Kidney (tissue), 14 donors: ENCODE results near the gene RAPGEF5. TPM values are rescaled to one million over a fixed set of nuclear protein-coding genes. Genes with fewer than 3 reads are reported as not detected.

Experiments
- DNase-seq, 5 donors: peaks; one replicate each; pipeline ENCODE4 v3.0.0-alpha.2; 2013 to 2020
- FAIRE-seq: peaks from 2 replicates; lab custom pipeline; 2012; peaks lifted over from hg19 to GRCh38; lab: Jason Lieb, UNC
- H3K27ac ChIP-seq, 2 donors: one replicate each; pipeline ENCODE4 v1.7.0; 2013; ENCODE audit warnings: low read depth in 2 of 2, low read length in 2 of 2, inconsistent platforms in 1 of 2
- H3K27me3 ChIP-seq: one replicate; pipeline ENCODE4 v1.7.1; 2013; ENCODE audit warnings: low read length, inconsistent platforms; ENCODE audit not compliant: control insufficient read depth, insufficient read depth
- H3K36me3 ChIP-seq, 3 donors: one replicate each; pipeline versions ENCODE4 v1.7.0 to v1.7.1; 2013; ENCODE audit warnings: low read length in 3 of 3, control low read depth in 1 of 3, inconsistent platforms in 1 of 3; ENCODE audit not compliant: insufficient read depth in 3 of 3, control insufficient read depth in 2 of 3
- H3K4me1 ChIP-seq, 3 donors: one replicate each; pipeline versions ENCODE4 v1.7.0 to v1.7.1; 2013; ENCODE audit warnings: low read length in 3 of 3, inconsistent platforms in 1 of 3, low read depth in 1 of 3; ENCODE audit not compliant: control insufficient read depth in 2 of 3, insufficient read depth in 2 of 3
- H3K4me3 ChIP-seq, 3 donors: one replicate each; pipeline versions ENCODE4 v1.7.0 to v1.8.1; 2013; ENCODE audit warnings: low read length in 3 of 3, control low read depth in 1 of 3, inconsistent platforms in 1 of 3
- H3K9ac ChIP-seq, 3 donors: one replicate each; pipeline versions ENCODE4 v1.7.0 to v1.7.1; 2013; ENCODE audit warnings: low read length in 3 of 3, control low read depth in 1 of 3, inconsistent platforms in 1 of 3
- H3K9me3 ChIP-seq, 3 donors: one replicate each; pipeline versions ENCODE4 v1.7.0 to v1.7.1; 2013; ENCODE audit warnings: low read length in 3 of 3, control low read depth in 1 of 3, inconsistent platforms in 1 of 3; ENCODE audit not compliant: control insufficient read depth in 2 of 3, insufficient read depth in 1 of 3
- CTCF ChIP-seq: IDR thresholded peaks from 3 replicates; pipeline ENCODE4 v1.5.1; 2012; ENCODE audit warnings: mild to moderate bottlenecking, moderate library complexity, borderline replicate concordance; ENCODE audit not compliant: insufficient read depth; ENCODE audit errors: extremely low read depth
- intact Hi-C: fragments of 100-400 bp; cut with DNase I; formaldehyde crosslinking; loops from one replicate; pipeline ENCODE4 v1.11.1; 2022
- polyA plus RNA-seq: library from polyadenylated mRNA; stranded (reverse); fragments of 350-450 nt; fragmentation: Illumina TruSeq; extraction: RNeasy Lipid Tissue Mini Kit (QIAGEN cat#74804); gene quantifications from one replicate; pipeline ENCODE4 v1.2.3, GENCODE V29; 2014; ENCODE audit warnings: low read depth, low replicate concordance; ENCODE audit not compliant: insufficient read depth
- total RNA-seq: library from RNA; stranded (reverse); fragmentation: NEBNext Ultra II Directional; extraction: Animal tissue kit (Norgen Biotek cat#: 25700); gene quantifications from one replicate; pipeline ENCODE4 v1.2.1, GENCODE V29; 2021
- donor health status: control.
- donor health status: control.
- donor health status: control.
- donor health status: control.
- donor health status: control.
- donor health status: DM: yes; HTN: yes; CAD: no.
- donor health status: Normal renal cell carcinoma (clear cell type).

RAPGEF5 gene
- total and polyA plus RNA-seq, 2 donors from 2014 or later = 3.9 to 67.8 TPM

- no peak for FAIRE-seq
- H3K36me3 ChIP-seq = no peaks in the 10 kb centered on the region
Measured at GRCh38 chr7:22267930-22268615, 88.9 kb downstream of the RAPGEF5 start.

GRCh38 chr7:22262538-22262937 is 94.4 kb downstream of the RAPGEF5 start:
- H3K36me3 ChIP-seq = no peaks in the 10 kb centered on the region
- H3K27ac ChIP-seq = no peak overlapping the region
- no peak for DNase-seq
- FAIRE-seq = no peak
- H3K4me1 ChIP-seq = no peaks in the 10 kb centered on the region
- no peaks in the 10 kb centered on the region for H3K9me3 ChIP-seq
- H3K27me3 ChIP-seq = no peaks in the 10 kb centered on the region
- no peak overlapping the region for H3K4me3 ChIP-seq
- no peak for TF ChIP-seq CTCF
- H3K9ac ChIP-seq = no peak overlapping the region
- intact Hi-C loops = no loop called here

More at GRCh38 chr7:22267930-22268615, 88.9 kb downstream of the RAPGEF5 start:
- Histone ChIP-seq H3K27me3 (no peaks in the 10 kb centered on the region), H3K27ac (no peak overlapping the region), H3K4me3 (no peak overlapping the region), H3K4me1 (no peaks in the 10 kb centered on the region), H3K9me3 (no peaks in the 10 kb centered on the region), H3K9ac (no peak overlapping the region)
- no peak for DNase-seq
- intact Hi-C loops = no loop called here
- TF ChIP-seq CTCF = no peak

DNA sequence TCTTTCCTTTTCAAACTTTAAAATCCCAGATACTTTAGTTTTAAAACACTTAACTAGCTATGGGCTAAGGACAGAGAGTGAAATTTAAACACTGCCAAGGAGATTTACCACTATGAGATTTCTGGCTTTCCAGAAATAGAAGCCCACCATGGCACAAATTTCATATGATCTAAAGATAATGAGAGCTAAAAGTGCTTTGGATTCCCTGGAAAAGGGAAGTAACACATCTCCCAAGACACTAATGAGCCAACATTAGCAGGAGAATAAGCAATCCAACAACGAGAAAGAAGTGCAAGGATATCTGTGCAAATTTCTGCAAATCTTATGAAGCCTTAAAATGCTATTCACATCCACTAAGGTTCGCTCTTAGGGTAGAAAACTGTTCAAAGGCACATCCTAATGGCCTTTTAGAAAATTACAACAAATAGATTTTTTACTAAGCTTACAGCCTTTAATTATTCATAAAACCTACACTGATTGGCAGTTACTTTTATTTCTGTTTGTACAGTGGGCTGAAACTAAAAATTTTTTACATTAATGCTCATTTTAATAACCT is 100.3 kb downstream of the RAPGEF5 start:
- H3K27ac ChIP-seq = no peak overlapping the region
- FAIRE-seq = no peak
- intact Hi-C loops = no loop called here

More for the DNA sequence above, 100.3 kb downstream of the RAPGEF5 start:
- Histone ChIP-seq H3K9me3 (no peaks in the 10 kb centered on the region), H3K4me1 (peaks cover 0 to 4% (median 0%) of the 10 kb centered on the region in 3 donors), H3K36me3 (no peaks in the 10 kb centered on the region), H3K4me3 (no peak overlapping the region), H3K9ac (no peak overlapping the region), H3K27me3 (no peaks in the 10 kb centered on the region)
- no peak for DNase-seq
- TF ChIP-seq CTCF = peak; percentile 10
